Esophagus muscularis mucosa (tissue), 4 donors: Measurements from ENCODE around the gene RPS14.

Experiments
- EP300 ChIP-seq: sonication (generic); formaldehyde crosslinking; IDR thresholded peaks from one replicate; pipeline ENCODE4 v1.6.1; 2017; ENCODE audit warnings: antibody characterized with exemption
- POLR2AphosphoS5 ChIP-seq, 2 donors: sonication (generic); formaldehyde crosslinking; IDR thresholded peaks; one replicate each; pipeline ENCODE4 v1.6.1; 2017; ENCODE audit warnings: antibody characterized with exemption in 2 of 2
- TF ChIP-seq, protein P1 (sequence below), 3 experiments: fragments of 200-600 bp in 2 of 3; fragments of 450-650 bp in 1 of 3; sonication (generic) in 2 of 3; IDR thresholded peaks; one replicate each; pipeline ENCODE4 v1.5.1; 2017 to 2019; ENCODE audit warnings: antibody characterized with exemption in 3 of 3, mild to moderate bottlenecking in 2 of 3, moderate library complexity in 1 of 3

DNA sequence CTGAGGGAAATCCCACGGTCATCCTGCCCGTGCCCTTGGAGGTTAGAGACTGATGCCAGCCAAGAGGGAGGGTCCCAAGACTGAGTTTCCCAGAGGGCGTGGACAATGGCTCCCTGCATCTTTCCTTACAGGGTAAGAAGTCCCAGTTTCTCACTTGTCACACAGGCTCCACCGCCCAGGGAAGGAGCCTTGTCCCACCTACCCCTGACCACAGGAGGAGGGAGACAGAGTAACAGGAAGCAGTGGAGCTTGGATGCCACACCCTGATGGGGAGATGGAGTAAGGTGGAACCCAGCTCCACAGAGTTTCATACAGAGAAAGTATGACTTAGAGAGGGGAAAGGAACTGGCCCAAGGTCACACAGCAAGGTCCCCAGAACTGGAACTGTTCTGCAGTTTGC, 27.5 kb downstream of the RPS14 start:
- TF ChIP-seq, protein P1, sequence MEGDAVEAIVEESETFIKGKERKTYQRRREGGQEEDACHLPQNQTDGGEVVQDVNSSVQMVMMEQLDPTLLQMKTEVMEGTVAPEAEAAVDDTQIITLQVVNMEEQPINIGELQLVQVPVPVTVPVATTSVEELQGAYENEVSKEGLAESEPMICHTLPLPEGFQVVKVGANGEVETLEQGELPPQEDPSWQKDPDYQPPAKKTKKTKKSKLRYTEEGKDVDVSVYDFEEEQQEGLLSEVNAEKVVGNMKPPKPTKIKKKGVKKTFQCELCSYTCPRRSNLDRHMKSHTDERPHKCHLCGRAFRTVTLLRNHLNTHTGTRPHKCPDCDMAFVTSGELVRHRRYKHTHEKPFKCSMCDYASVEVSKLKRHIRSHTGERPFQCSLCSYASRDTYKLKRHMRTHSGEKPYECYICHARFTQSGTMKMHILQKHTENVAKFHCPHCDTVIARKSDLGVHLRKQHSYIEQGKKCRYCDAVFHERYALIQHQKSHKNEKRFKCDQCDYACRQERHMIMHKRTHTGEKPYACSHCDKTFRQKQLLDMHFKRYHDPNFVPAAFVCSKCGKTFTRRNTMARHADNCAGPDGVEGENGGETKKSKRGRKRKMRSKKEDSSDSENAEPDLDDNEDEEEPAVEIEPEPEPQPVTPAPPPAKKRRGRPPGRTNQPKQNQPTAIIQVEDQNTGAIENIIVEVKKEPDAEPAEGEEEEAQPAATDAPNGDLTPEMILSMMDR (IDR thresholded peaks at IDR 0.05): no peak
- TF ChIP-seq EP300 (no peak), POLR2AphosphoS5 (IDR thresholded peaks at IDR 0.05) (no peak)
